Immature natural killer cell (primary cell): Measurements from ENCODE around the gene RASA3. TPM values are rescaled to one million over a fixed set of nuclear protein-coding genes. Genes with fewer than 3 reads are reported as not detected.
A peak's percentile ranks its signal among the peaks of the same experiment; 100 is the strongest.

Source experiments
- DNase-seq, 3 donors: peaks; one replicate each; pipeline ENCODE4 v3.0.0; 2022; ENCODE audit warnings: mixed read lengths in 1 of 3
- H3K27ac Mint-ChIP-seq, 6 donors: one replicate each; pipeline ENCODE4 v1.8.0; 2020; ENCODE audit warnings: mixed read lengths in 6 of 6, mild to moderate bottlenecking in 5 of 6, inconsistent platforms in 4 of 6, moderate library complexity in 3 of 6
- H3K27me3 Mint-ChIP-seq, 3 donors: one replicate each; pipeline ENCODE4 v1.8.0; 2020 to 2021; ENCODE audit warnings: low read depth in 3 of 3, mild to moderate bottlenecking in 3 of 3, mixed read lengths in 3 of 3, moderate library complexity in 3 of 3, inconsistent platforms in 1 of 3
- H3K36me3 Mint-ChIP-seq, 3 donors: one replicate each; pipeline ENCODE4 v1.8.0; 2020; ENCODE audit warnings: mixed read lengths in 3 of 3, inconsistent platforms in 2 of 3, mild to moderate bottlenecking in 2 of 3
- H3K4me1 Mint-ChIP-seq, 2 donors: one replicate each; pipeline ENCODE4 v1.8.0; 2020; ENCODE audit warnings: inconsistent platforms in 2 of 2, mild to moderate bottlenecking in 2 of 2, mixed read lengths in 2 of 2, moderate library complexity in 1 of 2
- H3K4me3 Mint-ChIP-seq, 5 donors: one replicate each; pipeline ENCODE4 v1.8.0; 2020; ENCODE audit warnings: mild to moderate bottlenecking in 5 of 5, mixed read lengths in 5 of 5, inconsistent platforms in 3 of 5, moderate library complexity in 3 of 5
- H3K9me3 Mint-ChIP-seq, 6 donors: one replicate each; pipeline ENCODE4 v1.8.0; 2020; ENCODE audit warnings: mild to moderate bottlenecking in 6 of 6, mixed read lengths in 6 of 6, inconsistent platforms in 4 of 6, moderate library complexity in 3 of 6
- polyA plus RNA-seq, 3 donors: library from polyadenylated mRNA; unstranded; fragments of 300-500 nt; fragmentation: Illumina TruSeq; gene quantifications; one replicate each; pipeline ENCODE4 v1.2.3, GENCODE V29; 2021

The RASA3 gene
- polyA plus RNA-seq, 3 donors from 2014 or later = 37.4 to 153 (median 64.8) TPM

- Mint-ChIP-seq H3K9me3 (peaks cover 0 to 6% (median 0%) of the 10 kb centered on the region in 6 donors), H3K4me1 (peaks cover 7 to 9% of the 10 kb centered on the region in 2 donors), H3K4me3 (peak overlapping the region in 3 of 5 donors; percentile 21 to 56 (median 40)), H3K36me3 (peaks cover 11 to 42% (median 19%) of the 10 kb centered on the region in 3 donors), H3K27me3 (peaks cover 45 to 60% (median 46%) of the 10 kb centered on the region in 3 donors), H3K27ac (peak overlapping the region in 5 of 6 donors; percentile 48 to 90 (median 73))
- DNase-seq = no peak
Measured at GRCh38 chr13:113979791-113980471, 152.5 kb downstream of the RASA3 start.

GRCh38 chr13:113978741-113979481 is 153.5 kb downstream of the RASA3 start:
- H3K9me3 Mint-ChIP-seq = peaks cover 0 to 6% (median 0%) of the 10 kb centered on the region in 6 donors
- H3K4me1 Mint-ChIP-seq = peaks cover 7 to 9% of the 10 kb centered on the region in 2 donors
- peaks cover 45 to 59% (median 50%) of the 10 kb centered on the region in 3 donors for H3K27me3 Mint-ChIP-seq
- no peak for DNase-seq
- H3K27ac Mint-ChIP-seq = peak overlapping the region in 3 of 6 donors; percentile 48 to 77 (median 73)
- H3K36me3 Mint-ChIP-seq = peaks cover 11 to 42% (median 19%) of the 10 kb centered on the region in 3 donors
- H3K4me3 Mint-ChIP-seq = peak overlapping the region in 1 of 5 donors; percentile 12

- Mint-ChIP-seq H3K4me3 (no peak overlapping the region), H3K4me1 (peaks cover 7 to 9% of the 10 kb centered on the region in 2 donors), H3K27me3 (peaks cover 48 to 66% (median 58%) of the 10 kb centered on the region in 3 donors), H3K27ac (peak overlapping the region in 3 of 6 donors; percentile 17 to 68 (median 61)), H3K9me3 (peaks cover 0 to 9% (median 0%) of the 10 kb centered on the region in 6 donors), H3K36me3 (peaks cover 11 to 46% (median 19%) of the 10 kb centered on the region in 3 donors)
- DNase-seq = no peak
Measured at GRCh38 chr13:113977976-113978375, 154.4 kb downstream of the RASA3 start.

- Mint-ChIP-seq H3K4me3 (no peak overlapping the region), H3K36me3 (peaks cover 11 to 44% (median 19%) of the 10 kb centered on the region in 3 donors), H3K27me3 (peaks cover 52 to 63% (median 61%) of the 10 kb centered on the region in 3 donors), H3K4me1 (peaks cover 7 to 9% of the 10 kb centered on the region in 2 donors), H3K27ac (peak overlapping the region in 3 of 6 donors; percentile 49 to 68 (median 59)), H3K9me3 (peaks cover 0 to 9% (median 0%) of the 10 kb centered on the region in 6 donors)
- DNase-seq = no peak
Measured at GRCh38 chr13:113976711-113977684, 155.4 kb downstream of the RASA3 start.

GRCh38 chr13:113975416-113975815 is 157.0 kb downstream of the RASA3 start:
- H3K9me3 Mint-ChIP-seq = peaks cover 0 to 6% (median 0%) of the 10 kb centered on the region in 6 donors
- DNase-seq = no peak
- peaks cover 7% of the 10 kb centered on the region in 2 donors for H3K4me1 Mint-ChIP-seq
- no peak overlapping the region for H3K4me3 Mint-ChIP-seq
- H3K27ac Mint-ChIP-seq = peak overlapping the region in 3 of 6 donors; percentile 28 to 67 (median 51)
- peaks cover 4 to 36% (median 16%) of the 10 kb centered on the region in 3 donors for H3K36me3 Mint-ChIP-seq
- peaks cover 43 to 68% (median 57%) of the 10 kb centered on the region in 3 donors for H3K27me3 Mint-ChIP-seq

GRCh38 chr13:113974304-113975281 is 157.8 kb downstream of the RASA3 start:
- peaks cover 0 to 28% (median 9%) of the 10 kb centered on the region in 3 donors for H3K36me3 Mint-ChIP-seq
- H3K4me3 Mint-ChIP-seq = no peak overlapping the region
- DNase-seq = no peak
- H3K9me3 Mint-ChIP-seq = peaks cover 0 to 4% (median 0%) of the 10 kb centered on the region in 6 donors
- peak overlapping the region in 1 of 6 donors; percentile 24 for H3K27ac Mint-ChIP-seq
- peaks cover 42 to 64% (median 51%) of the 10 kb centered on the region in 3 donors for H3K27me3 Mint-ChIP-seq
- H3K4me1 Mint-ChIP-seq = peaks cover 2 to 7% of the 10 kb centered on the region in 2 donors

- H3K9me3 Mint-ChIP-seq = peaks cover 0 to 2% (median 0%) of the 10 kb centered on the region in 6 donors
- no peak within 1 kb of the TSS for H3K4me3 Mint-ChIP-seq
- H3K4me1 Mint-ChIP-seq = peaks cover 2 to 7% of the 10 kb centered on the region in 2 donors
- H3K36me3 Mint-ChIP-seq = peaks cover 0 to 25% (median 5%) of the 10 kb centered on the region in 3 donors
- DNase-seq = no peak
- peak within 1 kb of the TSS in 2 of 6 donors; percentile 24 to 60 for H3K27ac Mint-ChIP-seq
- peaks cover 31 to 63% (median 43%) of the 10 kb centered on the region in 3 donors for H3K27me3 Mint-ChIP-seq
Measured at GRCh38 chr13:113973218-113974164, 158.9 kb downstream of the RASA3 start, which contains the start of gene C13orf46. C13orf46 (minus strand) TSS chr13:113974076; CDS start chr13:113973997, 79 bp downstream.

GRCh38 chr13:113972451-113973217 is 159.8 kb downstream of the RASA3 start:
- peaks cover 2% of the 10 kb centered on the region in 2 donors for H3K4me1 Mint-ChIP-seq
- H3K4me3 Mint-ChIP-seq = peak overlapping the region in 1 of 5 donors; percentile 9
- peaks cover 0 to 19% (median under 1%) of the 10 kb centered on the region in 3 donors for H3K36me3 Mint-ChIP-seq
- peaks cover 0 to 2% (median 0%) of the 10 kb centered on the region in 6 donors for H3K9me3 Mint-ChIP-seq
- no peak for DNase-seq
- H3K27me3 Mint-ChIP-seq = peaks cover 23 to 59% (median 39%) of the 10 kb centered on the region in 3 donors
- H3K27ac Mint-ChIP-seq = peak overlapping the region in 2 of 6 donors; percentile 13 to 71

GRCh38 chr13:113971471-113972231 is 160.8 kb downstream of the RASA3 start:
- peak overlapping the region in 2 of 6 donors; percentile 13 to 71 for H3K27ac Mint-ChIP-seq
- H3K4me3 Mint-ChIP-seq = no peak overlapping the region
- peaks cover 0 to 17% (median 0%) of the 10 kb centered on the region in 3 donors for H3K36me3 Mint-ChIP-seq
- H3K27me3 Mint-ChIP-seq = peaks cover 23 to 57% (median 30%) of the 10 kb centered on the region in 3 donors
- H3K4me1 Mint-ChIP-seq = no peaks in the 10 kb centered on the region
- peaks cover 0 to 2% (median 0%) of the 10 kb centered on the region in 6 donors for H3K9me3 Mint-ChIP-seq
- DNase-seq = no peak
